H1 (cell line): Measurements from ENCODE around the gene PDIA6. TPM values are rescaled to one million over a fixed set of nuclear protein-coding genes. Genes with fewer than 3 reads are reported as not detected.

Experiments used
- CTCF ChIA-PET: fragments of 300-600 bp; sonication (Branson Sonifier 250); formaldehyde crosslinking; loops from one replicate; lab custom pipeline; 2021; ENCODE audit not compliant: partially characterized antibody; lab: Charles Lee
- POLR2A ChIA-PET: fragments of 300-600 bp; sonication (Branson Sonifier 250); formaldehyde crosslinking; loops from one replicate; lab custom pipeline; 2021; ENCODE audit warnings: inconsistent platforms; ENCODE audit not compliant: partially characterized antibody; lab: Charles Lee
- DNase-seq, 2 experiments: peaks; one replicate each; pipeline versions ENCODE4 v3.0.0 to v3.0.0-alpha.2; 2010 to 2022; ENCODE audit warnings: low spot score in 2 of 2, low read depth in 1 of 2, mixed read lengths in 1 of 2
- FAIRE-seq: peaks from 2 replicates; lab custom pipeline; 2011; peaks lifted over from hg19 to GRCh38; lab: Jason Lieb, UNC
- H2AFZ ChIP-seq: 2 replicates; pipeline ENCODE4 v1.8.1; 2012; ENCODE audit warnings: low read length, inconsistent platforms
- H2AK5ac ChIP-seq: 2 replicates; pipeline ENCODE4 v1.6.1; 2013; ENCODE audit warnings: low read depth, low read length
- H2BK120ac ChIP-seq: replicated peaks from 2 replicates; pipeline ENCODE3; 2013; ENCODE audit warnings: low read depth, low read length, inconsistent platforms
- H2BK12ac ChIP-seq: 2 replicates; pipeline ENCODE4 v1.6.1; 2013; ENCODE audit warnings: low read depth, low read length
- H2BK15ac ChIP-seq: 2 replicates; pipeline ENCODE4 v1.6.1; 2013; ENCODE audit warnings: low read length
- H2BK20ac ChIP-seq: 2 replicates; pipeline ENCODE4 v1.6.1; 2013; ENCODE audit warnings: low read length
- H2BK5ac ChIP-seq: 2 replicates; pipeline ENCODE4 v1.6.1; 2013; ENCODE audit warnings: low read depth, low read length
- H3K14ac ChIP-seq: 2 replicates; pipeline ENCODE4 v1.6.1; 2013; ENCODE audit warnings: inconsistent platforms; ENCODE audit not compliant: insufficient read length
- H3K18ac ChIP-seq: 2 replicates; pipeline ENCODE4 v1.6.1; 2013; ENCODE audit warnings: low read length; ENCODE audit errors: extremely low read depth
- H3K23ac ChIP-seq: 2 replicates; pipeline ENCODE4 v1.6.1; 2013; ENCODE audit warnings: inconsistent platforms; ENCODE audit not compliant: insufficient read length
- H3K23me2 ChIP-seq: 2 replicates; pipeline ENCODE4 v1.6.1; 2013; ENCODE audit warnings: low read depth, low read length
- H3K27ac ChIP-seq: 2 replicates; pipeline ENCODE4 v1.6.1; 2011; ENCODE audit warnings: low read depth, low read length, inconsistent platforms
- H3K27me3 ChIP-seq, 4 experiments: replicated peaks in 1 of 4; 1 replicate in 1 of 4; 2 replicates in 3 of 4; pipeline versions ENCODE4 v1.6.1 to v1.8.1; 2011 to 2013; ENCODE audit warnings: low read length in 3 of 4, mild to moderate bottlenecking in 3 of 4, inconsistent platforms in 2 of 4, mixed read lengths in 2 of 4, moderate library complexity in 1 of 4; ENCODE audit not compliant: control insufficient read depth in 3 of 4, insufficient read depth in 3 of 4; ENCODE audit errors: extremely low read depth in 1 of 4
- H3K36me3 ChIP-seq, 4 experiments: 2 replicates each; pipeline versions ENCODE4 v1.6.1 to v1.8.1; 2011 to 2013; ENCODE audit warnings: mild to moderate bottlenecking in 4 of 4, low read length in 3 of 4, moderate library complexity in 2 of 4, control low read depth in 1 of 4, inconsistent platforms in 1 of 4; ENCODE audit not compliant: insufficient read depth in 4 of 4, control insufficient read depth in 2 of 4
- H3K4ac ChIP-seq: replicated peaks from 2 replicates; pipeline ENCODE3; 2013; ENCODE audit warnings: low read length, low read depth, mixed read lengths, inconsistent platforms; ENCODE audit not compliant: insufficient read length
- H3K4me1 ChIP-seq, 4 experiments: replicated peaks in 1 of 4; 1 replicate in 1 of 4; 2 replicates in 3 of 4; pipeline versions ENCODE4 v1.6.1 to v1.8.1; 2011 to 2013; ENCODE audit warnings: low read length in 3 of 4, inconsistent platforms in 2 of 4, mixed read lengths in 1 of 4; ENCODE audit not compliant: insufficient read depth in 4 of 4, control insufficient read depth in 3 of 4
- H3K4me2 ChIP-seq, 2 experiments: 2 replicates each; pipeline versions ENCODE4 v1.6.1 to v1.8.1; 2011 to 2013; ENCODE audit warnings: low read depth in 2 of 2, low read length in 2 of 2, control low read depth in 1 of 2, inconsistent platforms in 1 of 2, mild to moderate bottlenecking in 1 of 2; ENCODE audit not compliant: insufficient read depth in 1 of 2
- H3K4me3 ChIP-seq, 4 experiments: fragments of 200-600, 300-600 bp in 1 of 4; sonication (generic), shearing (Covaris generic), sonication (Bioruptor Twin) in 1 of 4; 2 replicates each; pipeline versions ENCODE4 v1.5.1 to v1.8.1; 2011 to 2016; ENCODE audit warnings: low read length in 4 of 4, low read depth in 3 of 4, control low read depth in 2 of 4, inconsistent platforms in 2 of 4, mild to moderate bottlenecking in 2 of 4, mixed read lengths in 1 of 4, moderate library complexity in 1 of 4; ENCODE audit not compliant: insufficient read depth in 2 of 4; ENCODE audit errors: extremely low read depth in 1 of 4
- H3K56ac ChIP-seq: replicated peaks from 2 replicates; pipeline ENCODE3; 2013; ENCODE audit warnings: low read depth, mild to moderate bottlenecking, mixed read lengths, low read length, inconsistent platforms; ENCODE audit not compliant: insufficient read length
- H3K79me1 ChIP-seq: 2 replicates; pipeline ENCODE4 v1.6.1; 2013; ENCODE audit warnings: low read depth, low read length, control low read depth
- H3K79me2 ChIP-seq, 2 experiments: 2 replicates each; pipeline versions ENCODE4 v1.6.1 to v1.8.1; 2012 to 2013; ENCODE audit warnings: low read length in 2 of 2, mild to moderate bottlenecking in 2 of 2, inconsistent platforms in 1 of 2; ENCODE audit not compliant: insufficient read depth in 2 of 2, control insufficient read depth in 1 of 2
- H3K9ac ChIP-seq, 4 experiments: replicated peaks in 1 of 4; 1 replicate in 1 of 4; 2 replicates in 3 of 4; pipeline versions ENCODE4 v1.6.1 to v1.8.1; 2011 to 2013; ENCODE audit warnings: low read depth in 3 of 4, low read length in 3 of 4, control low read depth in 2 of 4, mild to moderate bottlenecking in 2 of 4, moderate library complexity in 2 of 4, inconsistent platforms in 1 of 4; ENCODE audit errors: extremely low read depth in 1 of 4
- H3K9me3 ChIP-seq, 2 experiments: 2 replicates each; pipeline versions ENCODE4 v1.6.1 to v1.8.1; 2012 to 2013; ENCODE audit warnings: mild to moderate bottlenecking in 2 of 2, moderate library complexity in 2 of 2, control low read depth in 1 of 2, inconsistent platforms in 1 of 2, low read depth in 1 of 2, low read length in 1 of 2, mixed read lengths in 1 of 2; ENCODE audit not compliant: insufficient read depth in 2 of 2
- H4K20me1 ChIP-seq, 2 experiments: replicated peaks in 1 of 2; 2 replicates each; pipeline versions ENCODE3 to v1.8.1; 2011 to 2013; ENCODE audit warnings: inconsistent platforms in 2 of 2, low read length in 2 of 2, mild to moderate bottlenecking in 1 of 2; ENCODE audit not compliant: insufficient read depth in 2 of 2, control insufficient read depth in 1 of 2
- H4K5ac ChIP-seq: 2 replicates; pipeline ENCODE4 v1.6.1; 2013; ENCODE audit warnings: low read length, low read depth, mixed read lengths, inconsistent platforms; ENCODE audit not compliant: insufficient read length
- H4K8ac ChIP-seq: 2 replicates; pipeline ENCODE4 v1.8.0; 2013; ENCODE audit warnings: mild to moderate bottlenecking, moderate library complexity, low read length, inconsistent platforms; ENCODE audit not compliant: insufficient read depth; ENCODE audit errors: extremely low read depth
- H4K91ac ChIP-seq: replicated peaks from 2 replicates; pipeline ENCODE3; 2013; ENCODE audit warnings: low read length, mixed read lengths, inconsistent platforms; ENCODE audit not compliant: insufficient read length
- BCL11A ChIP-seq, 2 experiments: IDR thresholded peaks; one replicate each; pipeline ENCODE4 v1.6.1; 2011; ENCODE audit warnings: low read depth in 2 of 2, low read length in 2 of 2, mild to moderate bottlenecking in 2 of 2
- CREB1 ChIP-seq: IDR thresholded peaks from 2 replicates; pipeline ENCODE4 v1.6.1; 2012; ENCODE audit warnings: inconsistent platforms
- EZH2 ChIP-seq: fragments of 200-600 bp; sonication (generic); IDR thresholded peaks from 2 replicates; pipeline ENCODE4 v1.7.1; 2012; ENCODE audit warnings: low read depth, mild to moderate bottlenecking, moderate library complexity, low read length, inconsistent platforms; ENCODE audit not compliant: severe bottlenecking
- KDM1A ChIP-seq: fragments of 200-600, 300-600 bp; sonication (generic); IDR thresholded peaks from 2 replicates; pipeline ENCODE4 v1.7.1; 2016; ENCODE audit warnings: mild to moderate bottlenecking, low read length, borderline replicate concordance
- PHF8 ChIP-seq: fragments of 200-600 bp; sonication (generic); conservative IDR thresholded peaks from 2 replicates; pipeline ENCODE4 v1.7.1; 2012; ENCODE audit warnings: low read depth, mild to moderate bottlenecking, inconsistent platforms, low read length, moderate library complexity
- POLR2A ChIP-seq, 2 experiments: IDR thresholded peaks; 1 replicate in 1 of 2; 2 replicates in 1 of 2; pipeline ENCODE4 v1.6.1; 2011; ENCODE audit warnings: low read depth in 2 of 2, low read length in 2 of 2, mild to moderate bottlenecking in 2 of 2; ENCODE audit errors: control extremely low read depth in 1 of 2
- RXRA ChIP-seq: IDR thresholded peaks from 2 replicates; pipeline ENCODE4 v1.6.1; 2011; ENCODE audit warnings: low read depth, mild to moderate bottlenecking, low read length, moderate library complexity; ENCODE audit not compliant: insufficient read depth
- SIRT6 ChIP-seq: IDR thresholded peaks from one replicate; pipeline ENCODE4 v1.7.1; 2012; ENCODE audit warnings: low read length, inconsistent platforms
- SP1 ChIP-seq: IDR thresholded peaks from 2 replicates; pipeline ENCODE4 v1.6.1; 2011; ENCODE audit warnings: low read depth, low read length
- SRF ChIP-seq: IDR thresholded peaks from 2 replicates; pipeline ENCODE4 v1.6.1; 2011; ENCODE audit warnings: mild to moderate bottlenecking, low read depth, low read length, moderate library complexity
- TBP ChIP-seq: IDR thresholded peaks from 2 replicates; pipeline ENCODE4 v1.6.1; 2011; ENCODE audit warnings: low read depth, low read length, improper control_type of control experiment
- ZNF274 ChIP-seq: IDR thresholded peaks from 2 replicates; pipeline ENCODE4 v1.7.0; 2012; ENCODE audit warnings: low read length, borderline replicate concordance; ENCODE audit errors: extremely low read depth
- WGBS, 2 experiments: shearing (Covaris generic) in 1 of 2; methylation state at CpG; one replicate each; pipeline versions ENCODE4 v1.1.6 to v1.1.7; 2013 to 2015; ENCODE audit warnings: low lambda C conversion rate in 2 of 2, mixed read lengths in 2 of 2, inconsistent platforms in 1 of 2, low coverage in 1 of 2, missing lambda C conversion rate in 1 of 2; ENCODE audit not compliant: insufficient replicate concordance in 2 of 2, insufficient coverage in 1 of 2, insufficient read length in 1 of 2; ENCODE audit errors: extremely low coverage in 1 of 2, missing lambda C conversion rate in 1 of 2; 5-methylcytosine and 5-hydroxymethylcytosine counted together
- polyA plus RNA-seq, 7 experiments: library from polyadenylated mRNA; depleted of rRNA in 3 of 7; stranded (reverse) in 5 of 7; unstranded in 2 of 7; fragments of >200 nt in 5 of 7; fragments of 200-250 nt in 2 of 7; gene quantifications; 1 replicate in 5 of 7; 2 replicates in 1 of 7; 4 replicates in 1 of 7; pipeline versions ENCODE4 v1.2.1 to v1.2.3, GENCODE V29; 2011 to 2013; ENCODE audit warnings: missing spikeins in 2 of 7, mixed read lengths in 2 of 7
- total RNA-seq: library from RNA; stranded (reverse); fragmentation: NEBNext Ultra II Directional; extraction: Animal tissue kit (Norgen Biotek cat#: 25700); gene quantifications from 2 replicates; pipeline ENCODE4 v1.2.1, GENCODE V29; 2021
- TF ChIP-seq, protein P1 (sequence below): IDR thresholded peaks from 2 replicates; pipeline ENCODE4 v1.6.1; 2012; ENCODE audit warnings: inconsistent platforms
- TF ChIP-seq, protein P2 (sequence below): IDR thresholded peaks from 2 replicates; pipeline ENCODE4 v1.6.1; 2011; ENCODE audit warnings: low read length, improper control_type of control experiment

The PDIA6 gene
- total and polyA plus RNA-seq, 2 of the 8 experiments (the other 6 are each of a cell fraction or from before 2014, with no cell fraction given): 181 to 384 TPM

DNA sequence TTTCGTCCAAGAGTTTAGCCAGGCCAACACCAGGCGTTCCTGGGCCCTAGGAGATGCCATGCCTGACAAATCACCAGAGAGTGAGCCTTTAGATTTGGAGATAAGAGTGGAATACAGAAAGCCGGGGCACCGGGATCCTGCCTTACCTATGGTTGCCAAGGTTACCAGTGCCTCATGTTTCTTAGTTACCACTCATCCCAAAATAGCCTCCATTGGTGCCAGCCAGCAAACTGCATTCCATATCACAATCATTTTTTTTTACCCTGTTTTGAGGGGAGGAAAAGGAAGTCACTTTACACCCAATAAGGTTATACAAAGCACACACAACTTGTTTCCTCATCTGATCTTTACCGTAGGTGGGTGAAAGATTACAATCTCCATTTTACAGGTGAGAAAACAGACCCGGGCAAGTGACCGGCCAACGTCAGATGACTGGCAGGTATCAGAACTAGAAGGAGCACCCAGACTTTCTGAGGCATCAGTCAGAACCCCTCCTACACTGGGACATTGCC is 48.3 kb upstream of the PDIA6 start:
- no peak overlapping the region for H3K4me2 ChIP-seq
- H3K23me2 ChIP-seq: no peaks in the 10 kb centered on the region
- no peak overlapping the region for H2AK5ac ChIP-seq
- no peak overlapping the region for H2AFZ ChIP-seq
- DNase-seq: no peak
- H4K20me1 ChIP-seq: no peaks in the 10 kb centered on the region
- no peak overlapping the region for H3K14ac ChIP-seq
- H4K5ac ChIP-seq: no peak overlapping the region
- H3K36me3 ChIP-seq: no peaks in the 10 kb centered on the region
- no peak overlapping the region for H3K23ac ChIP-seq
- no peak overlapping the region for H2BK5ac ChIP-seq
- H3K4ac ChIP-seq: no peak overlapping the region
- ChIA-PET CTCF (interaction anchor here (1.1 to 1.4 kb wide), 3 partner anchors 13 to 49 kb away, joined by 3 to 5 read pairs (median 3); no protein-coding TSS in a partner anchor), POLR2A (no interaction called here)
- WGBS, 2 experiments: 86% methylated on average over 8 of the region's 8 CpGs; no CpG with 5 or more reads in 1 of the 2 experiments
- no peak overlapping the region for H3K4me3 ChIP-seq
- H2BK12ac ChIP-seq: no peak overlapping the region
- H3K27ac ChIP-seq: no peak overlapping the region
- no peak overlapping the region for H4K8ac ChIP-seq
- H3K4me1 ChIP-seq: no peaks in the 10 kb centered on the region; a peak in 1 of 7 replicates
- H2BK120ac ChIP-seq: no peak overlapping the region
- no peak overlapping the region for H3K56ac ChIP-seq
- H2BK15ac ChIP-seq: no peak overlapping the region
- H4K91ac ChIP-seq: no peak overlapping the region
- no peaks in the 10 kb centered on the region for H3K79me1 ChIP-seq
- no peak overlapping the region for H3K9ac ChIP-seq
- H2BK20ac ChIP-seq: no peak overlapping the region
- no peaks in the 10 kb centered on the region for H3K79me2 ChIP-seq
- no peak overlapping the region for H3K18ac ChIP-seq
- no peak for FAIRE-seq
- no peaks in the 10 kb centered on the region for H3K9me3 ChIP-seq
- no peaks in the 10 kb centered on the region for H3K27me3 ChIP-seq
- no peak for TF ChIP-seq SRF
- TF ChIP-seq CREB1: no peak
- TF ChIP-seq POLR2A (IDR thresholded peaks at IDR 0.05; ENCODE audit: control extremely low read depth in 1 of 2, low read depth in 2 of 2, low read length in 2 of 2): no peak
- no peak for TF ChIP-seq EZH2
- TF ChIP-seq TBP: no peak
- TF ChIP-seq PHF8: no peak
- no peak for TF ChIP-seq BCL11A (IDR thresholded peaks at IDR 0.05; ENCODE audit: low read depth in 2 of 2, low read length in 2 of 2)
- TF ChIP-seq, protein P1, sequence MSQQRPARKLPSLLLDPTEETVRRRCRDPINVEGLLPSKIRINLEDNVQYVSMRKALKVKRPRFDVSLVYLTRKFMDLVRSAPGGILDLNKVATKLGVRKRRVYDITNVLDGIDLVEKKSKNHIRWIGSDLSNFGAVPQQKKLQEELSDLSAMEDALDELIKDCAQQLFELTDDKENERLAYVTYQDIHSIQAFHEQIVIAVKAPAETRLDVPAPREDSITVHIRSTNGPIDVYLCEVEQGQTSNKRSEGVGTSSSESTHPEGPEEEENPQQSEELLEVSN: no peak
- TF ChIP-seq RXRA: no peak
- TF ChIP-seq SIRT6: no peak
- TF ChIP-seq ZNF274: no peak
- TF ChIP-seq, protein P2, sequence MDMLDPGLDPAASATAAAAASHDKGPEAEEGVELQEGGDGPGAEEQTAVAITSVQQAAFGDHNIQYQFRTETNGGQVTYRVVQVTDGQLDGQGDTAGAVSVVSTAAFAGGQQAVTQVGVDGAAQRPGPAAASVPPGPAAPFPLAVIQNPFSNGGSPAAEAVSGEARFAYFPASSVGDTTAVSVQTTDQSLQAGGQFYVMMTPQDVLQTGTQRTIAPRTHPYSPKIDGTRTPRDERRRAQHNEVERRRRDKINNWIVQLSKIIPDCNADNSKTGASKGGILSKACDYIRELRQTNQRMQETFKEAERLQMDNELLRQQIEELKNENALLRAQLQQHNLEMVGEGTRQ: no peak
- no peak for TF ChIP-seq SP1
- TF ChIP-seq KDM1A: no peak
